Osteoblast (primary cell): ENCODE results near the gene SNX21. TPM values are rescaled to one million over a fixed set of nuclear protein-coding genes. Genes with fewer than 3 reads are reported as not detected.
"Not testable (repeated sequence)": the region's sequence is repeated elsewhere in the genome, so short reads cannot be mapped to it uniquely, and the experiment has no call there.

Source experiments
- DNase-seq: peaks from one replicate; pipeline ENCODE4 v3.0.0; 2011; ENCODE audit warnings: low spot score, mixed read lengths; ENCODE audit not compliant: insufficient read length; ENCODE audit errors: missing footprints
- H2AFZ ChIP-seq: 2 replicates; pipeline ENCODE4 v1.6.0; 2011; ENCODE audit warnings: mild to moderate bottlenecking, low read length
- H3K27ac ChIP-seq: 2 replicates; pipeline ENCODE4 v1.5.1; 2011; ENCODE audit warnings: mild to moderate bottlenecking, low read depth, low read length, moderate library complexity
- H3K27me3 ChIP-seq: 2 replicates; pipeline ENCODE4 v1.6.0; 2012; ENCODE audit warnings: mild to moderate bottlenecking, control low read depth, inconsistent platforms, low read length, moderate library complexity; ENCODE audit not compliant: insufficient read depth
- H3K36me3 ChIP-seq: 2 replicates; pipeline ENCODE4 v1.5.1; 2011; ENCODE audit warnings: mild to moderate bottlenecking, low read length, control low read depth, moderate library complexity; ENCODE audit not compliant: insufficient read depth
- H3K4me1 ChIP-seq: 2 replicates; pipeline ENCODE4 v1.5.1; 2011; ENCODE audit warnings: mild to moderate bottlenecking, low read length, control low read depth, moderate library complexity; ENCODE audit not compliant: insufficient read depth
- H3K4me2 ChIP-seq: 2 replicates; pipeline ENCODE4 v1.6.0; 2011; ENCODE audit warnings: mild to moderate bottlenecking, low read length; ENCODE audit not compliant: insufficient read depth
- H3K4me3 ChIP-seq: fragments of 200-600 bp; sonication (generic); 3 replicates; pipeline ENCODE4 v1.5.1; 2012; ENCODE audit warnings: mild to moderate bottlenecking, low read length, inconsistent platforms; ENCODE audit not compliant: insufficient read depth
- H3K79me2 ChIP-seq: 2 replicates; pipeline ENCODE4 v1.6.0; 2012; ENCODE audit warnings: mild to moderate bottlenecking, low read length, control low read depth, inconsistent platforms; ENCODE audit not compliant: insufficient read depth
- H3K9me3 ChIP-seq: 2 replicates; pipeline ENCODE4 v1.5.1; 2011; ENCODE audit warnings: low read depth, low read length, control low read depth
- H4K20me1 ChIP-seq: 2 replicates; pipeline ENCODE4 v1.6.0; 2012; ENCODE audit warnings: mild to moderate bottlenecking, low read length, control low read depth; ENCODE audit not compliant: insufficient read depth
- CTCF ChIP-seq: IDR thresholded peaks from 2 replicates; pipeline ENCODE4 v1.5.1; 2011; ENCODE audit warnings: mild to moderate bottlenecking, low read depth, low read length, moderate library complexity; ENCODE audit errors: extremely low read depth
- total RNA-seq: library from RNA; depleted of rRNA; stranded (reverse); fragments of >200 nt; gene quantifications from 2 replicates; pipeline ENCODE4 v1.2.3, GENCODE V29; 2012

Gene SNX21
- total RNA-seq, 1 donor = 101 TPM

GRCh38 chr20:45826381-45827019 is 7.1 kb upstream of the SNX21 start:
- peak overlapping the region; percentile 79 for H2AFZ ChIP-seq
- H3K9me3 ChIP-seq = no peaks in the 10 kb centered on the region
- H3K4me2 ChIP-seq = peak overlapping the region; percentile 0
- H3K4me3 ChIP-seq = no peak overlapping the region
- no peaks in the 10 kb centered on the region for H3K36me3 ChIP-seq
- peaks cover 20% of the 10 kb centered on the region for H3K4me1 ChIP-seq
- peak; percentile 91 for DNase-seq
- no peaks in the 10 kb centered on the region for H3K79me2 ChIP-seq
- peaks cover 10% of the 10 kb centered on the region for H3K27me3 ChIP-seq
- peak overlapping the region; percentile 52 for H3K27ac ChIP-seq
- no peak for TF ChIP-seq CTCF
- H4K20me1 ChIP-seq = no peaks in the 10 kb centered on the region

- H3K79me2 ChIP-seq = no peaks in the 10 kb centered on the region
- no peak for DNase-seq
- no peak for TF ChIP-seq CTCF
- no peak within 1 kb of the TSS for H3K4me3 ChIP-seq
- peak within 1 kb of the TSS; percentile 79 for H2AFZ ChIP-seq
- peak within 1 kb of the TSS; percentile 74 for H3K27ac ChIP-seq
- no peaks in the 10 kb centered on the region for H4K20me1 ChIP-seq
- H3K4me2 ChIP-seq = peak within 1 kb of the TSS; percentile 0
- H3K27me3 ChIP-seq = peaks cover 10% of the 10 kb centered on the region
- H3K9me3 ChIP-seq = no peaks in the 10 kb centered on the region
- H3K36me3 ChIP-seq = no peaks in the 10 kb centered on the region
- H3K4me1 ChIP-seq = peaks cover 20% of the 10 kb centered on the region
Measured at GRCh38 chr20:45827030-45827652, 6.5 kb upstream of the SNX21 start, which contains the start of gene TNNC2. Gene TNNC2, minus strand, starts transcription at chr20:45827312. Its CDS starts 64 bp downstream, at chr20:45827248.

- no peak overlapping the region for H3K4me2 ChIP-seq
- H3K9me3 ChIP-seq = no peaks in the 10 kb centered on the region
- H3K79me2 ChIP-seq = no peaks in the 10 kb centered on the region
- no peak overlapping the region for H3K27ac ChIP-seq
- peaks cover 10% of the 10 kb centered on the region for H3K27me3 ChIP-seq
- TF ChIP-seq CTCF = no peak
- no peak overlapping the region for H2AFZ ChIP-seq
- no peak for DNase-seq
- peaks cover 22% of the 10 kb centered on the region for H3K4me1 ChIP-seq
- H3K36me3 ChIP-seq = no peaks in the 10 kb centered on the region
- no peak overlapping the region for H3K4me3 ChIP-seq
- H4K20me1 ChIP-seq = no peaks in the 10 kb centered on the region
Measured at GRCh38 chr20:45827712-45828111, 5.9 kb upstream of the SNX21 start.

- Histone ChIP-seq H3K27ac (peak overlapping the region; percentile 74), H3K79me2 (no peaks in the 10 kb centered on the region), H2AFZ (no peak overlapping the region), H3K36me3 (no peaks in the 10 kb centered on the region), H4K20me1 (no peaks in the 10 kb centered on the region), H3K4me1 (peaks cover 28% of the 10 kb centered on the region), H3K27me3 (peaks cover 3% of the 10 kb centered on the region), H3K4me2 (peak overlapping the region; percentile 27), H3K4me3 (no peak overlapping the region), H3K9me3 (no peaks in the 10 kb centered on the region)
- no peak for TF ChIP-seq CTCF
- DNase-seq = peak; percentile 93
Measured at GRCh38 chr20:45828589-45828988, 5.0 kb upstream of the SNX21 start.

GRCh38 chr20:45829673-45830106 is 3.9 kb upstream of the SNX21 start:
- not testable (repeated sequence) for H4K20me1 ChIP-seq

More at GRCh38 chr20:45829673-45830106, 3.9 kb upstream of the SNX21 start:
- H3K4me2 ChIP-seq, H3K36me3 ChIP-seq, H2AFZ ChIP-seq, H3K79me2 ChIP-seq, H3K9me3 ChIP-seq, H3K27ac ChIP-seq, DNase-seq, H3K27me3 ChIP-seq, H3K4me3 ChIP-seq: not testable (repeated sequence)
- peaks cover 35% of the 10 kb centered on the region for H3K4me1 ChIP-seq
